Stomach (tissue), 4 donors: Measurements from ENCODE around the gene P2RY11.

ENCODE experiments used
- EP300 ChIP-seq: sonication (generic); formaldehyde crosslinking; IDR thresholded peaks from one replicate; pipeline ENCODE4 v1.6.1; 2017; ENCODE audit warnings: antibody characterized with exemption
- POLR2A ChIP-seq, 4 donors: fragments of 450-650 bp; IDR thresholded peaks; one replicate each; pipeline ENCODE4 v1.6.1; 2016; ENCODE audit warnings: antibody characterized with exemption in 4 of 4, control low read depth in 2 of 4, mild to moderate bottlenecking in 1 of 4, moderate library complexity in 1 of 4
- POLR2AphosphoS5 ChIP-seq, 3 donors: sonication (generic); formaldehyde crosslinking; IDR thresholded peaks; one replicate each; pipeline ENCODE4 v1.6.1; 2016; ENCODE audit warnings: antibody characterized with exemption in 3 of 3
- TF ChIP-seq, protein P1 (sequence below), 7 experiments: fragments of 450-650 bp in 4 of 7; fragments of 200-600 bp in 3 of 7; sonication (generic) in 3 of 7; IDR thresholded peaks; one replicate each; pipeline ENCODE4 v1.5.1; 2016 to 2019; ENCODE audit warnings: antibody characterized with exemption in 7 of 7, control low read depth in 2 of 7, mild to moderate bottlenecking in 1 of 7

DNA sequence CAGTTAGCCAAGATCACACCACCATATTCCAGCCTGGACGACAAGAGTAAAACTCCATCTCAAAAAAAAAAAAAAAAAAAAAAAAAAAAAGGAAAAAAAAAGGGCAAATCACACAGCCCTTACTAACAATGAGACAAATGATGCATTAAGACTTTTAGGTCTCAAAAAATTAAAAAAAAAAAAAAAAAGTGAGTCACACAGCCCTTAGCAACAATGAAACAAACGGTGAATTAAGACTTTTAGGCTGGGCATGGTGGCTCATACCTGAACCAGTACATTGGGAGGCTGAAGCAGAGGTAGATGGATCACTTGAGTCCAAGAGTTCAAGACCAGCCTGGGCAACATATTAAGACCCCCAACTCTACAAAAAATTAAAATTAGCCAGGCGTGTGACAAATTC lies 40.6 kb downstream of the P2RY11 start:
- TF ChIP-seq POLR2A (IDR thresholded peaks at IDR 0.05) (no peak), POLR2AphosphoS5 (IDR thresholded peaks at IDR 0.05) (no peak), EP300 (no peak)
- TF ChIP-seq, protein P1, sequence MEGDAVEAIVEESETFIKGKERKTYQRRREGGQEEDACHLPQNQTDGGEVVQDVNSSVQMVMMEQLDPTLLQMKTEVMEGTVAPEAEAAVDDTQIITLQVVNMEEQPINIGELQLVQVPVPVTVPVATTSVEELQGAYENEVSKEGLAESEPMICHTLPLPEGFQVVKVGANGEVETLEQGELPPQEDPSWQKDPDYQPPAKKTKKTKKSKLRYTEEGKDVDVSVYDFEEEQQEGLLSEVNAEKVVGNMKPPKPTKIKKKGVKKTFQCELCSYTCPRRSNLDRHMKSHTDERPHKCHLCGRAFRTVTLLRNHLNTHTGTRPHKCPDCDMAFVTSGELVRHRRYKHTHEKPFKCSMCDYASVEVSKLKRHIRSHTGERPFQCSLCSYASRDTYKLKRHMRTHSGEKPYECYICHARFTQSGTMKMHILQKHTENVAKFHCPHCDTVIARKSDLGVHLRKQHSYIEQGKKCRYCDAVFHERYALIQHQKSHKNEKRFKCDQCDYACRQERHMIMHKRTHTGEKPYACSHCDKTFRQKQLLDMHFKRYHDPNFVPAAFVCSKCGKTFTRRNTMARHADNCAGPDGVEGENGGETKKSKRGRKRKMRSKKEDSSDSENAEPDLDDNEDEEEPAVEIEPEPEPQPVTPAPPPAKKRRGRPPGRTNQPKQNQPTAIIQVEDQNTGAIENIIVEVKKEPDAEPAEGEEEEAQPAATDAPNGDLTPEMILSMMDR (IDR thresholded peaks at IDR 0.05), result no peak
